ENCODE results near the gene ARMCX6. TPM values are rescaled to one million over a fixed set of nuclear protein-coding genes. Genes with fewer than 3 reads are reported as not detected.
"Not testable (repeated sequence)": the region's sequence is repeated elsewhere in the genome, so short reads cannot be mapped to it uniquely, and the experiment has no call there.

ARMCX6 gene
- total and polyA plus RNA-seq, 2 donors (not counting 1 experiment from before 2014, with no cell fraction given), result 32.9 to 94.6 TPM

- Histone ChIP-seq H3K27me3 (ENCODE audit: control insufficient read depth, insufficient read depth, low read length) (no peaks in the 10 kb centered on the region), H3K27ac (ENCODE audit: insufficient read depth, low read length) (no peak overlapping the region), H3K9me3 (ENCODE audit: control insufficient read depth, insufficient read depth, low read depth, low read length) (no peaks in the 10 kb centered on the region), H3K9ac (ENCODE audit: insufficient read depth, low read length) (no peak overlapping the region), H4K20me1 (ENCODE audit: control insufficient read depth, extremely low read depth, insufficient read depth, low read length) (no peaks in the 10 kb centered on the region), H3K4me1 (ENCODE audit: control insufficient read depth, extremely low read depth, insufficient read depth, low read length) (no peaks in the 10 kb centered on the region), H3K4me2 (ENCODE audit: extremely low read depth, insufficient read depth, low read length) (no peak overlapping the region), H3K4me3 (replicated peaks in 1 of 4; ENCODE audit: control extremely low read depth in 1 of 4, insufficient read depth in 1 of 4, low read depth in 3 of 4, low read length in 4 of 4) (no peak overlapping the region), H2AFZ (ENCODE audit: low read length) (no peak overlapping the region), H3K79me2 (ENCODE audit: control insufficient read depth, insufficient read depth, low read length) (no peaks in the 10 kb centered on the region), H3K36me3 (ENCODE audit: control insufficient read depth, insufficient read depth, low read length) (peaks cover 3% of the 10 kb centered on the region)
- TF ChIP-seq EZH2 (IDR thresholded peaks at IDR 0.05; ENCODE audit: low read length, missing control alignments), result no peak
- TF ChIP-seq, protein P1, sequence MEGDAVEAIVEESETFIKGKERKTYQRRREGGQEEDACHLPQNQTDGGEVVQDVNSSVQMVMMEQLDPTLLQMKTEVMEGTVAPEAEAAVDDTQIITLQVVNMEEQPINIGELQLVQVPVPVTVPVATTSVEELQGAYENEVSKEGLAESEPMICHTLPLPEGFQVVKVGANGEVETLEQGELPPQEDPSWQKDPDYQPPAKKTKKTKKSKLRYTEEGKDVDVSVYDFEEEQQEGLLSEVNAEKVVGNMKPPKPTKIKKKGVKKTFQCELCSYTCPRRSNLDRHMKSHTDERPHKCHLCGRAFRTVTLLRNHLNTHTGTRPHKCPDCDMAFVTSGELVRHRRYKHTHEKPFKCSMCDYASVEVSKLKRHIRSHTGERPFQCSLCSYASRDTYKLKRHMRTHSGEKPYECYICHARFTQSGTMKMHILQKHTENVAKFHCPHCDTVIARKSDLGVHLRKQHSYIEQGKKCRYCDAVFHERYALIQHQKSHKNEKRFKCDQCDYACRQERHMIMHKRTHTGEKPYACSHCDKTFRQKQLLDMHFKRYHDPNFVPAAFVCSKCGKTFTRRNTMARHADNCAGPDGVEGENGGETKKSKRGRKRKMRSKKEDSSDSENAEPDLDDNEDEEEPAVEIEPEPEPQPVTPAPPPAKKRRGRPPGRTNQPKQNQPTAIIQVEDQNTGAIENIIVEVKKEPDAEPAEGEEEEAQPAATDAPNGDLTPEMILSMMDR (conservative IDR thresholded peaks at IDR 0.05 in 1 of 2, IDR thresholded peaks at IDR 0.05 in 1 of 2; ENCODE audit: low read depth in 1 of 2, low read length in 2 of 2), result no peak
- no peak for DNase-seq (ENCODE audit: low read depth in 2 of 2)
Observed at GRCh38 chrX:101655534-101655933, 37.7 kb upstream of the ARMCX6 start.

DNA sequence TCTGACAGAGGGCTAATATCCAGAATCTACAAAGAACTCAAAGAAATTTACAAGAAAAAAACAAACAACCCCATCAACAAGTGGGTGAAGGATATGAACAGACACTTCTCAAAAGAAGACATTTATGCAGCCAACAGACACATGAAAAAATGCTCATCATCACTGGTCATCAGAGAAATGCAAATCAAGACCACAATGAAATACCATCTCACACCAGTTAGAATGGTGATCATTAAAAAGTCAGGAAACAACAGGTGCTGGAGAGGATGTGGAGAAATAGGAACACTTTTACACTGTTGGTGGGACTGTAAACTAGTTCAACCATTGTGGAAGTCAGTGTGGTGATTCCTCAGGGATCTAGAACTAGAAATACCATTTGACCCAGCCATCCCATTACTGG is 29.9 kb upstream of the ARMCX6 start:
- not testable (repeated sequence) for H3K79me2 ChIP-seq (ENCODE audit: control insufficient read depth, insufficient read depth, low read length); H2AFZ ChIP-seq (ENCODE audit: low read length); H3K27ac ChIP-seq (ENCODE audit: insufficient read depth, low read length); H3K9ac ChIP-seq (ENCODE audit: insufficient read depth, low read length); DNase-seq (ENCODE audit: low read depth in 2 of 2); H3K4me3 ChIP-seq (replicated peaks in 1 of 4; ENCODE audit: control extremely low read depth in 1 of 4, insufficient read depth in 1 of 4, low read depth in 3 of 4, low read length in 4 of 4); H3K36me3 ChIP-seq (ENCODE audit: control insufficient read depth, insufficient read depth, low read length); H3K4me2 ChIP-seq (ENCODE audit: extremely low read depth, insufficient read depth, low read length); H3K4me1 ChIP-seq (ENCODE audit: control insufficient read depth, extremely low read depth, insufficient read depth, low read length); H3K9me3 ChIP-seq (ENCODE audit: control insufficient read depth, insufficient read depth, low read depth, low read length); H3K27me3 ChIP-seq (ENCODE audit: control insufficient read depth, insufficient read depth, low read length); H4K20me1 ChIP-seq (ENCODE audit: control insufficient read depth, extremely low read depth, insufficient read depth, low read length)

DNA sequence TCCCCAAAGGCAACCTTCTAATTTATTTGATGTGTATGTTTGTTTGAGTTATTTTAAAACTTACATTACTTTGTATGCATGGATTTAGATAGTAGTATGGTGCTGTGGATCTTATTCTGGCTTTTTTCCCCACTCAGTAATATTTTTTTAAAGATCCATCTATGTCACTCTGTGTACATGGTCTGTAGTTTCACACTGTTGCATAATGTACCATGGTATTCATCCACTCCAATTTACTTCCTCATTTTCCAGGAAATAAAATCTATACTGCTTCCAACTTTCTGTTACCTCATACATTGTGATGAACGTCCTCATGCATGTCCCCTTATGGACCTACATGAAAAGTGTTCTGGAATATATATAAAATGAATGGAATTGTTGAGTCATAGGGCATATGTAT is 24.3 kb upstream of the ARMCX6 start:
- no peak for DNase-seq (ENCODE audit: low read depth in 2 of 2)
- Histone ChIP-seq H2AFZ (ENCODE audit: low read length) (no peak overlapping the region), H3K27me3 (ENCODE audit: control insufficient read depth, insufficient read depth, low read length) (no peaks in the 10 kb centered on the region), H3K4me1 (ENCODE audit: control insufficient read depth, extremely low read depth, insufficient read depth, low read length) (no peaks in the 10 kb centered on the region), H3K9ac (ENCODE audit: insufficient read depth, low read length) (no peak overlapping the region), H3K4me3 (replicated peaks in 1 of 4; ENCODE audit: control extremely low read depth in 1 of 4, insufficient read depth in 1 of 4, low read depth in 3 of 4, low read length in 4 of 4) (no peak overlapping the region), H3K36me3 (ENCODE audit: control insufficient read depth, insufficient read depth, low read length) (no peaks in the 10 kb centered on the region), H4K20me1 (ENCODE audit: control insufficient read depth, extremely low read depth, insufficient read depth, low read length) (no peaks in the 10 kb centered on the region), H3K9me3 (ENCODE audit: control insufficient read depth, insufficient read depth, low read depth, low read length) (no peaks in the 10 kb centered on the region), H3K27ac (ENCODE audit: insufficient read depth, low read length) (no peak overlapping the region), H3K79me2 (ENCODE audit: control insufficient read depth, insufficient read depth, low read length) (no peaks in the 10 kb centered on the region), H3K4me2 (ENCODE audit: extremely low read depth, insufficient read depth, low read length) (no peak overlapping the region)
- TF ChIP-seq, protein P1 (conservative IDR thresholded peaks at IDR 0.05 in 1 of 2, IDR thresholded peaks at IDR 0.05 in 1 of 2; ENCODE audit: low read depth in 1 of 2, low read length in 2 of 2), result no peak
- TF ChIP-seq EZH2 (IDR thresholded peaks at IDR 0.05; ENCODE audit: low read length, missing control alignments), result no peak
